AG09319 (cell line): ENCODE measurements around the gene UPK3A.

Source experiments
- DNase-seq: peaks from one replicate; pipeline ENCODE4 v3.0.0-alpha.2; 2010; ENCODE audit warnings: low read depth; ENCODE audit errors: extremely low read depth
- CTCF ChIP-seq: IDR thresholded peaks from 2 replicates; pipeline ENCODE4 v1.5.1; 2011; ENCODE audit warnings: low read depth, mild to moderate bottlenecking, inconsistent platforms, low read length, moderate library complexity

UPK3A gene

GRCh38 chr22:45328822-45329529, 44.2 kb downstream of the UPK3A start:
- no peak for DNase-seq
- TF ChIP-seq CTCF = no peak

- TF ChIP-seq CTCF = no peak
- no peak for DNase-seq
Observed at GRCh38 chr22:45329530-45329936, 44.8 kb downstream of the UPK3A start.

- no peak for TF ChIP-seq CTCF
- DNase-seq = no peak
Observed at GRCh38 chr22:45330548-45330947, 45.8 kb downstream of the UPK3A start.

GRCh38 chr22:45331486-45331885, 46.7 kb downstream of the UPK3A start:
- no peak for TF ChIP-seq CTCF

GRCh38 chr22:45332001-45332400, 47.3 kb downstream of the UPK3A start:
- TF ChIP-seq CTCF = no peak
- DNase-seq = no peak

More at GRCh38 chr22:45331486-45331885, 46.7 kb downstream of the UPK3A start:
- DNase-seq = no peak

- DNase-seq = no peak
- TF ChIP-seq CTCF = no peak
Observed at GRCh38 chr22:45334068-45334467, 49.3 kb downstream of the UPK3A start.

- no peak for DNase-seq
- no peak for TF ChIP-seq CTCF
Observed at GRCh38 chr22:45334528-45334927, 49.8 kb downstream of the UPK3A start.
